Measurements from ENCODE around the gene KCNK16.

DNA sequence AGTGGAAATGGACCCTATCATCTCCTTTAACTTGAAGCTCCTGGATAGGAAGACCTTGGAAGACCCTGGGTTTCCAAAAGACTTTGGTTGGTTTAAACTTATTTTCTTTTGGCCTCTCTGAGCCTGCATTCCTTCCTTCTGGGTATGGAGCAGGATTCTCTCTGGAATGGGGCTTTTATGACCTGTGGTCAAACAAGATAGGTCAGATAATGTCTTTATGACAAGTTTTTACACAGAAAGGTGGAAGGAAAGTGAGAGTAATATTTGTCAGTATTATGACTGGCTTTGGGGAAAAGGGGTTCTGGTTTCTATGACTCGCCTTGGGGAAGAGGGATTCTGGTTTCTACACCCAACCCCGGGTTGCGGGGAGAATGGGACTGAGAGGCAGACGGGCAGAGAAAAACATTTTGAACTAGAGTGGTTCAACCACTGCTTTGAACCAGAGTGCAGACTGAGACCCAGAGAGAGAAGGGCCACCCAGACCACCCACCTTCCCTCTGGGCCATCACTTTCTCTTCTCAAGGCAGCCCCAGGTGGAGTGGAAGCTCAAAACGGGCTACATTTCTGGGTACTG lies 55.6 kb downstream of the KCNK16 start:
- TF ChIP-seq, protein P1, sequence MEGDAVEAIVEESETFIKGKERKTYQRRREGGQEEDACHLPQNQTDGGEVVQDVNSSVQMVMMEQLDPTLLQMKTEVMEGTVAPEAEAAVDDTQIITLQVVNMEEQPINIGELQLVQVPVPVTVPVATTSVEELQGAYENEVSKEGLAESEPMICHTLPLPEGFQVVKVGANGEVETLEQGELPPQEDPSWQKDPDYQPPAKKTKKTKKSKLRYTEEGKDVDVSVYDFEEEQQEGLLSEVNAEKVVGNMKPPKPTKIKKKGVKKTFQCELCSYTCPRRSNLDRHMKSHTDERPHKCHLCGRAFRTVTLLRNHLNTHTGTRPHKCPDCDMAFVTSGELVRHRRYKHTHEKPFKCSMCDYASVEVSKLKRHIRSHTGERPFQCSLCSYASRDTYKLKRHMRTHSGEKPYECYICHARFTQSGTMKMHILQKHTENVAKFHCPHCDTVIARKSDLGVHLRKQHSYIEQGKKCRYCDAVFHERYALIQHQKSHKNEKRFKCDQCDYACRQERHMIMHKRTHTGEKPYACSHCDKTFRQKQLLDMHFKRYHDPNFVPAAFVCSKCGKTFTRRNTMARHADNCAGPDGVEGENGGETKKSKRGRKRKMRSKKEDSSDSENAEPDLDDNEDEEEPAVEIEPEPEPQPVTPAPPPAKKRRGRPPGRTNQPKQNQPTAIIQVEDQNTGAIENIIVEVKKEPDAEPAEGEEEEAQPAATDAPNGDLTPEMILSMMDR (IDR thresholded peaks at IDR 0.05) = no peak
- no peak for TF ChIP-seq POLR2A (IDR thresholded peaks at IDR 0.05)

Data from lower leg skin (tissue), 3 donors.